ENCODE results near the gene ECE2.
A peak's percentile ranks its signal among the peaks of the same experiment; 100 is the strongest.

The ECE2 gene

GRCh38 chr3:184306341-184306972 is 30.6 kb downstream of the ECE2 start:
- Histone ChIP-seq H3K4me2 (ENCODE audit: low read length) (no peak overlapping the region), H3K9me3 (ENCODE audit: control insufficient read depth, low read length) (no peaks in the 10 kb centered on the region), H2AFZ (no peak overlapping the region), H3K27me3 (ENCODE audit: control insufficient read depth, insufficient read depth, low read length) (no peaks in the 10 kb centered on the region), H3K4me3 (ENCODE audit: low read depth, low read length) (no peak overlapping the region), H3K79me2 (peaks cover 2% of the 10 kb centered on the region), H3K9ac (no peak overlapping the region), H3K4me1 (peaks cover 4% of the 10 kb centered on the region), H3K36me3 (ENCODE audit: control insufficient read depth, insufficient read depth, low read length) (no peaks in the 10 kb centered on the region), H3K27ac (no peak overlapping the region)
- no peak for TF ChIP-seq CTCF (IDR thresholded peaks at IDR 0.05)

- no peak for TF ChIP-seq CTCF (IDR thresholded peaks at IDR 0.05)
- H3K9ac ChIP-seq: no peak overlapping the region
- no peak overlapping the region for H3K4me2 ChIP-seq (ENCODE audit: low read length)
These were observed 32.1 kb downstream of the ECE2 start for GRCh38 chr3:184307915-184308314.

GRCh38 chr3:184308744-184309143 is 32.9 kb downstream of the ECE2 start:
- H3K79me2 ChIP-seq: no peaks in the 10 kb centered on the region
- H3K9ac ChIP-seq: no peak overlapping the region
- no peak overlapping the region for H3K4me3 ChIP-seq (ENCODE audit: low read depth, low read length)
- no peaks in the 10 kb centered on the region for H3K9me3 ChIP-seq (ENCODE audit: control insufficient read depth, low read length)
- H3K27me3 ChIP-seq (ENCODE audit: control insufficient read depth, insufficient read depth, low read length): no peaks in the 10 kb centered on the region
- no peak overlapping the region for H3K27ac ChIP-seq
- H3K4me1 ChIP-seq: peaks cover 4% of the 10 kb centered on the region
- no peak overlapping the region for H3K4me2 ChIP-seq (ENCODE audit: low read length)
- H3K36me3 ChIP-seq (ENCODE audit: control insufficient read depth, insufficient read depth, low read length): no peaks in the 10 kb centered on the region
- TF ChIP-seq CTCF (IDR thresholded peaks at IDR 0.05): no peak
- no peak overlapping the region for H2AFZ ChIP-seq

More at GRCh38 chr3:184307915-184308314, 32.1 kb downstream of the ECE2 start:
- Histone ChIP-seq H3K27me3 (ENCODE audit: control insufficient read depth, insufficient read depth, low read length) (no peaks in the 10 kb centered on the region), H2AFZ (no peak overlapping the region), H3K4me3 (ENCODE audit: low read depth, low read length) (no peak overlapping the region), H3K36me3 (ENCODE audit: control insufficient read depth, insufficient read depth, low read length) (no peaks in the 10 kb centered on the region), H3K9me3 (ENCODE audit: control insufficient read depth, low read length) (no peaks in the 10 kb centered on the region), H3K79me2 (no peaks in the 10 kb centered on the region), H3K27ac (no peak overlapping the region), H3K4me1 (peaks cover 4% of the 10 kb centered on the region)

GRCh38 chr3:184311633-184312032 is 35.8 kb downstream of the ECE2 start:
- H3K4me3 ChIP-seq (ENCODE audit: low read depth, low read length): no peak overlapping the region
- peaks cover 10% of the 10 kb centered on the region for H3K4me1 ChIP-seq
- no peak overlapping the region for H3K9ac ChIP-seq
- H3K79me2 ChIP-seq: peaks cover 15% of the 10 kb centered on the region
- TF ChIP-seq CTCF (IDR thresholded peaks at IDR 0.05): no peak
- no peaks in the 10 kb centered on the region for H3K9me3 ChIP-seq (ENCODE audit: control insufficient read depth, low read length)
- no peak overlapping the region for H3K27ac ChIP-seq
- no peaks in the 10 kb centered on the region for H3K36me3 ChIP-seq (ENCODE audit: control insufficient read depth, insufficient read depth, low read length)
- no peak overlapping the region for H3K4me2 ChIP-seq (ENCODE audit: low read length)
- H2AFZ ChIP-seq: no peak overlapping the region
- no peaks in the 10 kb centered on the region for H3K27me3 ChIP-seq (ENCODE audit: control insufficient read depth, insufficient read depth, low read length)

- H3K9me3 ChIP-seq (ENCODE audit: control insufficient read depth, low read length): no peaks in the 10 kb centered on the region
- H3K36me3 ChIP-seq (ENCODE audit: control insufficient read depth, insufficient read depth, low read length): no peaks in the 10 kb centered on the region
- peaks cover 21% of the 10 kb centered on the region for H3K4me1 ChIP-seq
- peak within 1 kb of the TSS; percentile 99 for H3K4me2 ChIP-seq (ENCODE audit: low read length)
- H3K4me3 ChIP-seq (ENCODE audit: low read depth, low read length): peak within 1 kb of the TSS; percentile 86
- no peaks in the 10 kb centered on the region for H3K27me3 ChIP-seq (ENCODE audit: control insufficient read depth, insufficient read depth, low read length)
- peak within 1 kb of the TSS; percentile 96 for H3K9ac ChIP-seq
- no peak for TF ChIP-seq CTCF (IDR thresholded peaks at IDR 0.05)
- H3K27ac ChIP-seq: peak within 1 kb of the TSS; percentile 96
- peaks cover 23% of the 10 kb centered on the region for H3K79me2 ChIP-seq
- peak within 1 kb of the TSS; percentile 67 for H2AFZ ChIP-seq
These were observed 38.5 kb downstream of the ECE2 start, which contains the start of gene EIF4G1 for GRCh38 chr3:184314363-184314699. Gene EIF4G1 (plus strand): TSS chr3:184314606. CDS start chr3:184315797, 1,191 bp downstream.
